HG02973 (cell line): ENCODE measurements around the gene MYO1F.
"Not testable (repeated sequence)": the region's sequence is repeated elsewhere in the genome, so short reads cannot be mapped to it uniquely, and the experiment has no call there.

Experiments used
- ATAC-seq: cut with Tn5 transposase; IDR thresholded peaks from one replicate; pipeline ENCODE4 v1.9.1; 2021; ENCODE audit warnings: moderate library complexity; ENCODE audit not compliant: unreplicated experiment

Gene MYO1F

DNA sequence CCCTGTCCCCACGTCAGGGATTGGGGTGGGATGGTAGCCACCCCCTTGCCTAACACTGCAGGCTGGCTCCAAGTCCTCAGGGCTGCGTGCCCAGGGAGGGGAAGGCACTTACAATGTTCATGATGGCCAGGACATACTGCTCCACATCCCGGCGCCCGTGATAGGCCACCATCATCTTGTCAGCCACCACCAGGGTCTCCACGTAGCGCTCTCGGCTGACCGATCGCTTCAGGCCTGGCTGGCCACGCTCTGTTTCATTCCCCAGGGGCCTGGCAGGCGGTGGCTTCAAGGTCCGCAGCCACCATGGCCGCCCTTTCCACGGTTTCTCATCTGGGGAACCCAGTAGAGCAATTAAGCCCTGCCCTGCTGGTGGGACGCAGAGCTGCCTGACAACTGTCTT is 23.6 kb upstream of the MYO1F start:
- ATAC-seq = no peak

- ATAC-seq = no peak
Measured at GRCh38 chr19:8600064-8600463, 22.8 kb upstream of the MYO1F start.

- ATAC-seq = no peak
Measured at GRCh38 chr19:8596168-8596567, 18.9 kb upstream of the MYO1F start.

DNA sequence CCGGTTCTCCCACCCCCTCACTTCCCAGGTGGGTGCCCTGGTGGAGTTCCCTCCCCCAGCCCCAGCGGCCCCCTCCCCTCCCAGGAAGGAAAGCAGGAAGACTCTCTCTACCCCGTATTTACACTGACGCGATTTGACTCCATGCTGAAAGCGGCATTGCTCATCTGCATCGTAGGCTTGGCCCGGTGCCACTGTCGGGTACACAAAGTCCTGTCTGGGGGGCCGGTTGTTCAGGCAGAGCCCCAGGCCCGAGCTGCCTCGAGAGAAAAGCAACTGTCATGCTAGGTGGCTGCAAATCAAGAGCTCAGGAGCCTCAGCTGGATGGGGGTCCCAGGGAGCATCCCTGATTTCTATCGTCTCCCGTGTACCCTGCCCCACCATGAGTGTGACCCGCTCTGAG is 18.4 kb upstream of the MYO1F start:
- no peak for ATAC-seq

DNA sequence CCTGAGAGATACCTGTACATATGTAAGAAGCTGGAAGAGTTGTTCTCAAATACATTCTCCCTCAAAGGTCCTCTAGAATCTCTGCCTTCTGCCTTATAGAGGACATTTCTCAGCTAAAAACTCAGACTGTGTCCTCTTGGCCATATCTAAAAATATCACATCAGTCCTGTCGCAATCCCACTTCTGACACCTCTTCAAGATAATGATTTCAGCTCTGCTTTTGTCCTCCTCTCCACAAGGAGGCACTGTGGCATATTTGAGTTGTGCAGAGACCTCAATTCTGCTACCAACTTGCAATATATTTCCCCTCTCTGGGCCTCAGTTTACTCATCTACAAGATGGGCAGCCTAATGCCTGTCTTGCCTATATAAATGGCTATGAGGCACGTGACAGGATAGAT is 16.7 kb upstream of the MYO1F start:
- ATAC-seq = no peak

GRCh38 chr19:8592231-8593009 is 15.2 kb upstream of the MYO1F start:
- ATAC-seq = no peak

GRCh38 chr19:8589177-8589714 is 12.0 kb upstream of the MYO1F start:
- no peak for ATAC-seq

GRCh38 chr19:8585894-8586750 is 8.9 kb upstream of the MYO1F start:
- no peak for ATAC-seq

GRCh38 chr19:8584965-8585893 is 8.0 kb upstream of the MYO1F start:
- ATAC-seq = no peak

GRCh38 chr19:8580710-8581281 is 3.6 kb upstream of the MYO1F start:
- ATAC-seq = no peak

- no peak for ATAC-seq
Measured at GRCh38 chr19:8578642-8579265, 1.5 kb upstream of the MYO1F start.

DNA sequence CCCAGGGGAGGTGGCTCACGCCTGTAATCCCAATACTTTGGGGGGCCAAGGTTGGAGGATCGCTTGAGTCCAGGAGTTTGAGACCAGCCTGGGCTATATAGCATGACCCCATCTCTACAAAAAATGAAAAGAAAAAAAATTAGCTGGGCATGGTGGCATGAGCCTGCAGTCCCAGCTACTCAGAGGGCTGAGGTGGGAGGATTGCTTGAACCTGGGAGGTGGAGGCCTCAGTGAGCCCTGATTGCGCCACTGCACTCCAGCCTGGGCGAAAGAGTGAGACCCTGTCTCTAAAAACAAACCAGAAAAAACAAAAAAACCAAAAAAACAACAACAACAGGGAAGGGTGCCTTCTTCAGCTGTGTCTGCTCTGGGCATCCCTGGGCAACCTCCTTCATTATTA is 499 bp upstream of the MYO1F start:
- no peak for ATAC-seq

DNA sequence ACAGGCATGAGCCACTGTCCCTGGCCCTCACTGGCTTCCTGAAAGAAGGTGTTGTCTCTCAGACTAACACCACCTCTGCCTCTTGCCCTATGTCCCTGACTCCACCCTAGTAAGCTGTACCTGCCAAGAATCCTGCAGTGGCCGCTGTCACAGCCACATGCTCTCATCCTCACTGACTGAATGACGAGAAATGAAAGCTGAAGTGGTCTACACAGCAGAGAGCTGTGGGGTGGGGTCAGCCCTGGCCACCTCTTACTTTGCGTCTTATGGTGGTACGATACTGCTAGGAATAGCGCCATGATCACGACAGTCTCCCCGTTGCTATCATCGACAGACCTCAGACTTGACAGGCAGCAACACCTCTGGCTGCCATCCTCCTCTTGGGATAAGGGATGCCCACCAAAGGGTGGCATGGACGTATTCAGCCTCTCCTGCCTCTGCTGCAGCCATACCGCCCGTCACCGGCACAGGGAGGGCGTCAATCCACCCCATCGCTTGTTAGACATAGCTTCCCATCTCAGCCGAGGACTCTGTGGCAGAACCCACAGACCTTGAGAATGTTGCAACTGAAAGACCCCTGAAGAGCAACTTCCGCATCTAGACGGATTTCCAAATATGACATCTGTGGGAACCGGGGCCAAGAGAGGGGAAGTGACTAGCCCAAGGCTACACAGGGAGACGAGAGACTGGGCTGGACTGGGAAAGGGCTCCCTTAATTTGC is 809 bp downstream of the MYO1F start:
- ATAC-seq = no peak

DNA sequence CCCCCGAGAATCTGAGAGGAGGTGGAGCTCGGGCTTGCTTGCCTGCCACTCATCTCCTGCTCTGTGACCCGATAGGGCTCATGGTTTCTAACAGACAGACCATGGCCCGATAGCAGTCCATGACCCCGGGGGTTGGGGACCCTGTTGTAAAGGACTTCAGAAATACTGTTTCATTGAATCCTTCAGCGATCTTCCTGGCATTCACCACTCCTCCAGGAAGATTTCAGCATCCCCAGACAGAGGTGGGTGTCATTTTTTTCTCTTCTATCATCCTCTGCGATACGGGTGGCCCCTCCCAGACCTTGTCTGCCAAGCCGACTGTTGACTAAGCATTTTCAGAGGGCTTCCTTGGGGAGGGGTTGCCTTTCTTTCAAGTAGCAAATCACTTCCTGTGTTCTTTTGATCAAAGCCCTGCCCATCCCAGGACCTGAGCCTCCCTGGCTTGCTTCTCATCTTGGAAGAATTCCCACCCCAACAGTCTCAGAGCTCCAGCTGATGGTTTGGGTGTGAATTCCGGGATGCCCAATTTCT is 1.7 kb downstream of the MYO1F start:
- ATAC-seq = no peak

DNA sequence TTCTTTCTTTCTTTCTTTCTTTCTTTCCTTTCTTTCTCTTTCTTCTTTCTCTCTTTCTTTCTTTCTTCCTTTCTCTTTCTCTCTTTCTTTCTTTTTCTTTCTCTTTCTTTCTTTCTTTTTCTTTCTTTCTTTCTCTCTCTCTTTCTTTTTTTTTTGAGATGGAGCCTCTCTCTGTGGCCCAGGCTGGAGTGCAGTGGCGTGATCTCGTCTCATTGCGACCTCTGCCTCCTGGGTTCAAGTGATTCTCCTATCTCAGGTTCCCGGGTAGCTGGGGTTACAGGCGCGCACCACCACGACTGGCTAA is 2.7 kb downstream of the MYO1F start:
- ATAC-seq = not testable (repeated sequence)

DNA sequence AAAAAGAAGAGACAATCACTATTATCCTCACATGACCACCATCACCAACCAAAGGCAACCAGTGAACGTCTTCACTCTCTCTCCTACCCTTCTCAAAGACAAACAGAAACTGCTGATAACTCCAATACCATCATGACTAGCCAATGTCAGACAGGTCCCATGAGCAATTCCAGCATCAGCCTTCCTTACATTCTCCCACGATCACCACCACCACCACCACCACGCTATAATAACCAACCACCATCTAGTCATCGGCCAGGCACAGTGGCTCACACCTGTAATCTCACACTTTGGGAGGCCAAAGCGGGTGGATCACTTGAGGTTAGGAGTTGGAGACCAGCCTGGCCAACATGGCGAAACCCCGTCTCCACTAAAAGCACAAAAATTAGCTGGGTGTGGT is 3.9 kb downstream of the MYO1F start:
- no peak for ATAC-seq

DNA sequence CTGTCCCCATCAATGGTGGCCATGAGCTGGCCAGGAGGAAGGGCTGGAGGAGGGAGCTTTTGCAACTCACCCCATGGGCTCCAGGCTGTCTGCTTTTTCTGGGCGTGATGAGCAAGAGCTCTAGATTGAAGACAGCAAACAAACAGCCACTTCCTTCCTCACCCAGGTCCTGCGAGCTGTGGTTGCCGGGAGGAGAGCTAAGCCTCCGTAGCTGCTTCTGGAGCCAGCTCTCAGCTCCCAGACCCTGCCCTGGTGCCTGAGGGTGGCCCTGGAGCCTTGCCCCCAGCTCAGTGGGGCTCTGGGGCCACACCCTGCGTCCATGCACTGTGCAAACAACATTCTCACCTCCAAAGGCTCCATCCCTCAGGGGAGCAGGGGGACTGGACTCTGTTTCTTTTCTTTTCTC is 6.2 kb downstream of the MYO1F start:
- no peak for ATAC-seq

GRCh38 chr19:8569066-8569771 is 8.0 kb downstream of the MYO1F start:
- peak; percentile 83 for ATAC-seq
